HCT116 (cell line): Measurements from ENCODE around the gene NTRK3. TPM values are rescaled to one million over a fixed set of nuclear protein-coding genes. Genes with fewer than 3 reads are reported as not detected.

ENCODE experiments used
- ATAC-seq: fragments of 200-7000 bp; cut with Tn5 transposase; 2 replicates; pipeline ENCODE4 v1.9.1; 2020; ENCODE audit warnings: mild to moderate bottlenecking, moderate library complexity
- BruUV-seq: library from RNA; stranded (reverse); fragments of 400-500 nt; replicated peaks from 2 replicates; lab custom pipeline; 2021; lab: Mats Ljungman, UMichigan
- CTCF ChIA-PET: fragments of 300-600 bp; sonication (Branson Sonifier 250); formaldehyde crosslinking; loops from one replicate; lab custom pipeline; 2021; ENCODE audit warnings: antibody characterized with exemption; lab: Charles Lee
- POLR2A ChIA-PET: fragments of 300-600, 350-600 bp; sonication (Branson Sonifier 250); formaldehyde crosslinking; loops from one replicate; lab custom pipeline; 2021; ENCODE audit warnings: antibody characterized with exemption; lab: Charles Lee
- RAD21 ChIA-PET, 2 experiments: fragments of 300-600 bp; sonication (Branson Sonifier 250); formaldehyde crosslinking; loops; one replicate each; lab custom pipeline; 2023; ENCODE audit warnings: low total read pairs in 2 of 2; ENCODE audit not compliant: uncharacterized antibody in 2 of 2, unreplicated experiment in 2 of 2, low non-redundant PET in 1 of 2; lab: Charles Lee
- DNase-seq: peaks from one replicate; pipeline ENCODE4 v3.0.0-alpha.2; 2010; ENCODE audit warnings: low read depth, low spot score
- H2AFZ ChIP-seq: fragments of 200-600 bp; shearing (Covaris generic), sonication (generic); 2 replicates; pipeline ENCODE4 v1.6.1; 2017; ENCODE audit warnings: low read depth, mixed run types, mixed read lengths, antibody characterized with exemption, low read length; ENCODE audit not compliant: poor library complexity, severe bottlenecking
- H3K27ac ChIP-seq: 2 replicates; pipeline ENCODE4 v1.5.1; 2012; ENCODE audit warnings: low read depth, low read length
- H3K27me3 ChIP-seq: fragments of 200-600 bp; sonication (generic); 2 replicates; pipeline ENCODE4 v1.6.1; 2016; ENCODE audit warnings: mixed run types, low read length, mixed read lengths; ENCODE audit not compliant: insufficient read depth
- H3K36me3 ChIP-seq, 2 experiments: fragments of 200-500 bp in 1 of 2; fragments of 200-600 bp in 1 of 2; sonication (Bioruptor generic) in 1 of 2; sonication (generic) in 1 of 2; 2 replicates each; pipeline versions ENCODE4 v1.5.1 to v1.6.1; 2014 to 2016; ENCODE audit warnings: low read length in 2 of 2, inconsistent platforms in 1 of 2, mixed read lengths in 1 of 2, mixed run types in 1 of 2; ENCODE audit not compliant: insufficient read depth in 2 of 2, control insufficient read depth in 1 of 2
- H3K4me1 ChIP-seq, 2 experiments: fragments of 200-600 bp in 1 of 2; sonication (generic) in 1 of 2; 2 replicates each; pipeline versions ENCODE4 v1.5.1 to v1.6.1; 2012 to 2017; ENCODE audit warnings: low read length in 2 of 2, inconsistent platforms in 1 of 2, mild to moderate bottlenecking in 1 of 2, mixed read lengths in 1 of 2, mixed run types in 1 of 2, moderate library complexity in 1 of 2; ENCODE audit not compliant: insufficient read depth in 2 of 2, control insufficient read depth in 1 of 2
- H3K4me2 ChIP-seq: fragments of 200-600 bp; sonication (generic); 2 replicates; pipeline ENCODE4 v1.6.1; 2017; ENCODE audit warnings: mixed run types, low read length, mixed read lengths
- H3K4me3 ChIP-seq, 2 experiments: fragments of 200-600 bp in 1 of 2; sonication (generic) in 1 of 2; replicated peaks in 1 of 2; 2 replicates each; pipeline ENCODE4 v1.5.1; 2011 to 2016; ENCODE audit warnings: low read length in 2 of 2, control low read depth in 1 of 2, low read depth in 1 of 2, mild to moderate bottlenecking in 1 of 2, mixed read lengths in 1 of 2, mixed run types in 1 of 2
- H3K79me2 ChIP-seq: fragments of 200-600 bp; sonication (generic); 2 replicates; pipeline ENCODE4 v1.6.1; 2017; ENCODE audit warnings: mild to moderate bottlenecking, mixed run types, low read length, moderate library complexity, mixed read lengths; ENCODE audit not compliant: insufficient read depth
- H3K9ac ChIP-seq: fragments of 200-600 bp; sonication (generic); 2 replicates; pipeline ENCODE4 v1.6.1; 2016; ENCODE audit warnings: low read length, mixed read lengths
- H3K9me2 ChIP-seq: fragments of 200-600 bp; sonication (generic), shearing (Covaris generic); 2 replicates; pipeline ENCODE4 v1.6.1; 2017; ENCODE audit warnings: mixed run types, mild to moderate bottlenecking, moderate library complexity; ENCODE audit not compliant: insufficient read depth
- H3K9me3 ChIP-seq, 2 experiments: fragments of 200-500 bp in 1 of 2; fragments of 200-600 bp in 1 of 2; sonication (Bioruptor generic) in 1 of 2; sonication (generic) in 1 of 2; 2 replicates each; pipeline ENCODE4 v1.6.1; 2014 to 2017; ENCODE audit warnings: low read length in 2 of 2, mixed read lengths in 2 of 2, inconsistent platforms in 1 of 2, low read depth in 1 of 2, mild to moderate bottlenecking in 1 of 2, mixed run types in 1 of 2, moderate library complexity in 1 of 2; ENCODE audit not compliant: control insufficient read depth in 1 of 2, insufficient read depth in 1 of 2
- H4K20me1 ChIP-seq: fragments of 200-600 bp; sonication (generic), shearing (Covaris generic); 2 replicates; pipeline ENCODE4 v1.6.1; 2017; ENCODE audit warnings: mixed run types, mild to moderate bottlenecking, moderate library complexity; ENCODE audit not compliant: insufficient read depth
- CBX3 ChIP-seq: IDR thresholded peaks from 2 replicates; pipeline ENCODE4 v1.6.1; 2012; ENCODE audit warnings: low read depth
- CEBPB ChIP-seq: IDR thresholded peaks from 2 replicates; pipeline ENCODE4 v1.6.1; 2012; ENCODE audit warnings: low read depth
- EGR1 ChIP-seq: IDR thresholded peaks from 2 replicates; pipeline ENCODE4 v1.6.1; 2012; ENCODE audit warnings: low read depth
- ELF1 ChIP-seq: IDR thresholded peaks from 2 replicates; pipeline ENCODE4 v1.6.1; 2012; ENCODE audit warnings: low read depth, borderline replicate concordance
- EZH2 ChIP-seq: fragments of 200-600 bp; sonication (generic); IDR thresholded peaks from 2 replicates; pipeline ENCODE4 v1.6.1; 2017; ENCODE audit warnings: antibody characterized with exemption, mixed run types
- FOSL1 ChIP-seq: IDR thresholded peaks from 2 replicates; pipeline ENCODE4 v1.6.1; 2012; ENCODE audit warnings: low read depth
- POLR2AphosphoS5 ChIP-seq: IDR thresholded peaks from 2 replicates; pipeline ENCODE4 v1.6.1; 2011; ENCODE audit warnings: mild to moderate bottlenecking, low read depth, low read length, moderate library complexity
- REST ChIP-seq: IDR thresholded peaks from 2 replicates; pipeline ENCODE4 v1.6.1; 2012; ENCODE audit warnings: low read depth
- SIN3A ChIP-seq: IDR thresholded peaks from 2 replicates; pipeline ENCODE4 v1.6.1; 2012; ENCODE audit warnings: low read depth
- SP1 ChIP-seq: IDR thresholded peaks from 2 replicates; pipeline ENCODE4 v1.6.1; 2012; ENCODE audit warnings: low read depth
- ZFX ChIP-seq: fragments of 450-650 bp; IDR thresholded peaks from 2 replicates; pipeline ENCODE4 v1.6.1; 2017
- ZNF274 ChIP-seq: fragments of 200-500 bp; sonication (Bioruptor generic); IDR thresholded peaks from 2 replicates; pipeline ENCODE4 v1.6.1; 2014; ENCODE audit warnings: mild to moderate bottlenecking, low read depth, low read length, inconsistent platforms
- intact Hi-C: fragments of 100-400 bp; cut with micrococcal nuclease; formaldehyde crosslinking; loops from 2 replicates; pipeline ENCODE4 v1.10.0; 2022
- total RNA-seq: library from RNA; stranded (reverse); gene quantifications from one replicate; pipeline ENCODE4 v1.2.1, GENCODE V29; 2021; ENCODE audit not compliant: unreplicated experiment
- TF ChIP-seq, protein P1 (sequence below): IDR thresholded peaks from 2 replicates; pipeline ENCODE4 v1.6.1; 2012

Gene NTRK3
- total RNA-seq, 1 experiment from 2014 or later: not detected

DNA sequence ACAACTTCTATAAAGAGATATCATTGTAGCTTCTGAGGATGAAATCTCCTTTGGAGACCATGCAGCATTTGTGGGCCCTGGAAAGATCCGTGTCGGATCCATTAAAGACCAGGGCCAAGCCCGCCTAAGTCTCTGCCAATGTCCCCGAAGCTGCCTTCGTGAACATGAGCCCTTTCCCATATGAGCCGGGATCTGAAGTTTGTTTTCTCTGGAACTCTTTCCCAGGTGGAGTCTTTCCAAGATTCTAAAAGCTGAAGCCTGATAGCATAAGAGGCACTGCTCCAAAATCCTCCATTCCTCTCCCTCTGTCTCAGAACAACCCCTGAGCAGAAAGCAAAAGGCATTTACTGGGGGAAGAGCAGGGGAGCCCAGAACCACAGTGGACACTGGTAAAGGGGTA, 274.6 kb downstream of the NTRK3 start:
- no peak overlapping the region for H3K27ac ChIP-seq
- no peaks in the 10 kb centered on the region for H3K79me2 ChIP-seq
- no peaks in the 10 kb centered on the region for H3K27me3 ChIP-seq
- ATAC-seq: no peak
- H3K4me3 ChIP-seq: no peak overlapping the region
- no peaks in the 10 kb centered on the region for H3K4me1 ChIP-seq
- intact Hi-C loops: no loop called here
- H3K9me2 ChIP-seq: no peaks in the 10 kb centered on the region
- ChIA-PET RAD21 (no interaction called here), CTCF (no interaction called here), POLR2A (no interaction called here)
- no peak overlapping the region for H2AFZ ChIP-seq
- no TSS peak for BruUV-seq
- H4K20me1 ChIP-seq: no peaks in the 10 kb centered on the region
- no peak overlapping the region for H3K9ac ChIP-seq
- no peaks in the 10 kb centered on the region; a peak in 1 of 4 replicates for H3K9me3 ChIP-seq
- TF ChIP-seq FOSL1 (no peak), ZFX (no peak), SP1 (no peak), CBX3 (no peak), EGR1 (no peak), SIN3A (no peak), CEBPB (no peak), ELF1 (no peak), REST (no peak), EZH2 (no peak), POLR2AphosphoS5 (no peak), ZNF274 (no peak)
- TF ChIP-seq, protein P1, sequence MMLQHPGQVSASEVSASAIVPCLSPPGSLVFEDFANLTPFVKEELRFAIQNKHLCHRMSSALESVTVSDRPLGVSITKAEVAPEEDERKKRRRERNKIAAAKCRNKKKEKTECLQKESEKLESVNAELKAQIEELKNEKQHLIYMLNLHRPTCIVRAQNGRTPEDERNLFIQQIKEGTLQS: no peak
- H3K36me3 ChIP-seq: no peaks in the 10 kb centered on the region
- H3K4me2 ChIP-seq: no peak overlapping the region
- no peak for DNase-seq
